MCF 10A (cell line): ENCODE data around the gene SYT15. TPM values are rescaled to one million over a fixed set of nuclear protein-coding genes. Genes with fewer than 3 reads are reported as not detected.

ENCODE experiments used
- BruUV-seq: library from RNA; stranded (reverse); fragments of 400-500 nt; replicated peaks from 2 replicates; lab custom pipeline; 2021; lab: Mats Ljungman, UMichigan
- CTCF ChIA-PET: fragments of 300-600 bp; sonication (Branson Sonifier 250); formaldehyde crosslinking; extraction: SDS; loops from one replicate; lab custom pipeline; 2021; ENCODE audit warnings: antibody characterized with exemption, inconsistent platforms; lab: Yijun Ruan, JAX
- POLR2A ChIA-PET: fragments of 300-600, 350-650 bp; sonication (Branson Sonifier 250); formaldehyde crosslinking; extraction: SDS; loops from one replicate; lab custom pipeline; 2020; ENCODE audit warnings: antibody characterized with exemption, inconsistent platforms; lab: Yijun Ruan, JAX
- DNase-seq: peaks from one replicate; pipeline ENCODE4 v3.0.0-alpha.2; 2018; ENCODE audit not compliant: unreplicated experiment
- H3K27ac Mint-ChIP-seq: one replicate; pipeline ENCODE4 v1.8.0; 2022; ENCODE audit warnings: mild to moderate bottlenecking, low read depth, mixed read lengths; ENCODE audit not compliant: unreplicated experiment
- H3K27me3 Mint-ChIP-seq: one replicate; pipeline ENCODE4 v1.8.0; 2022; ENCODE audit warnings: mixed read lengths; ENCODE audit not compliant: insufficient read depth, unreplicated experiment
- H3K36me3 Mint-ChIP-seq: one replicate; pipeline ENCODE4 v1.8.0; 2022; ENCODE audit warnings: mild to moderate bottlenecking, moderate library complexity, mixed read lengths; ENCODE audit not compliant: insufficient read depth, unreplicated experiment
- H3K4me1 Mint-ChIP-seq: one replicate; pipeline ENCODE4 v1.8.0; 2022; ENCODE audit warnings: mixed read lengths; ENCODE audit not compliant: insufficient read depth, unreplicated experiment
- H3K4me3 Mint-ChIP-seq: one replicate; pipeline ENCODE4 v1.8.0; 2022; ENCODE audit warnings: mild to moderate bottlenecking, moderate library complexity, mixed read lengths; ENCODE audit not compliant: unreplicated experiment
- H3K9me3 Mint-ChIP-seq: one replicate; pipeline ENCODE4 v1.8.0; 2022; ENCODE audit warnings: mixed read lengths; ENCODE audit not compliant: unreplicated experiment
- CTCF ChIP-seq: fragments of 200-600 bp; IDR thresholded peaks from one replicate; pipeline ENCODE4 v1.8.0; 2022; ENCODE audit warnings: antibody characterized with exemption, mild to moderate bottlenecking; ENCODE audit not compliant: unreplicated experiment
- intact Hi-C: fragments of 100-400 bp; cut with micrococcal nuclease; formaldehyde crosslinking; loops from 2 replicates; pipeline ENCODE4 v1.14.1; 2022
- total RNA-seq: library from RNA; stranded (reverse); gene quantifications from 2 replicates; pipeline ENCODE4 v1.2.3, GENCODE V29; 2022

The SYT15 gene
- total RNA-seq, 1 experiment from 2014 or later: 0.84 TPM

GRCh38 chr10:46538717-46539426, 40.1 kb upstream of the SYT15 start:
- POLR2A ChIA-PET: interaction anchor here (1.5 kb wide), 1 partner anchor 15 kb away, joined by 7 read pairs; no protein-coding TSS in a partner anchor
- intact Hi-C loops: no loop called here

GRCh38 chr10:46539596-46540411, 39.1 kb upstream of the SYT15 start:
- ChIA-PET CTCF (interaction anchor here (0.7 kb wide), 1 partner anchor 806 kb away, joined by 3 read pairs; no protein-coding TSS in a partner anchor), POLR2A (no interaction called here)
- DNase-seq: no peak
- Mint-ChIP-seq H3K27me3 (peaks cover 12% of the 10 kb centered on the region), H3K36me3 (no peaks in the 10 kb centered on the region), H3K4me3 (no peak overlapping the region), H3K27ac (no peak overlapping the region), H3K9me3 (no peaks in the 10 kb centered on the region), H3K4me1 (no peaks in the 10 kb centered on the region)
- BruUV-seq: no TSS peak
- TF ChIP-seq CTCF: no peak
- intact Hi-C loops: no loop called here

More at GRCh38 chr10:46538717-46539426, 40.1 kb upstream of the SYT15 start:
- no peaks in the 10 kb centered on the region for H3K4me1 Mint-ChIP-seq
- no peak for TF ChIP-seq CTCF
- BruUV-seq: no TSS peak
- H3K36me3 Mint-ChIP-seq: no peaks in the 10 kb centered on the region
- no peak overlapping the region for H3K27ac Mint-ChIP-seq
- no peaks in the 10 kb centered on the region for H3K9me3 Mint-ChIP-seq
- no peak overlapping the region for H3K4me3 Mint-ChIP-seq
- no peak for DNase-seq
- CTCF ChIA-PET: interaction anchor here (0.5 to 0.9 kb wide), 2 partner anchors 27 to 1074 kb away, joined by 3 to 4 read pairs; no protein-coding TSS in a partner anchor
- peaks cover 12% of the 10 kb centered on the region for H3K27me3 Mint-ChIP-seq

- Mint-ChIP-seq H3K4me1 (no peaks in the 10 kb centered on the region), H3K27ac (no peak overlapping the region), H3K36me3 (no peaks in the 10 kb centered on the region), H3K4me3 (no peak overlapping the region), H3K9me3 (no peaks in the 10 kb centered on the region), H3K27me3 (peaks cover 12% of the 10 kb centered on the region)
- no peak for TF ChIP-seq CTCF
- no TSS peak for BruUV-seq
- ChIA-PET CTCF (interaction anchor here (0.7 kb wide), 1 partner anchor 805 kb away, joined by 3 read pairs; no protein-coding TSS in a partner anchor), POLR2A (no interaction called here)
- intact Hi-C loops: no loop called here
- DNase-seq: no peak
Observed at GRCh38 chr10:46540412-46541016, 38.4 kb upstream of the SYT15 start.
